Glutamatergic neuron (in vitro differentiated cells): ENCODE measurements around the gene SHBG. TPM values are rescaled to one million over a fixed set of nuclear protein-coding genes. Genes with fewer than 3 reads are reported as not detected.

Source experiments
- DNase-seq: peaks from one replicate; pipeline ENCODE4 v3.0.0; 2022
- H3K27ac Mint-ChIP-seq: one replicate; pipeline ENCODE4 v1.8.0; 2020; ENCODE audit warnings: mild to moderate bottlenecking, mixed read lengths, inconsistent platforms; ENCODE audit not compliant: unreplicated experiment
- H3K27me3 Mint-ChIP-seq: one replicate; pipeline ENCODE4 v1.8.0; 2020; ENCODE audit warnings: mild to moderate bottlenecking, moderate library complexity, mixed read lengths, inconsistent platforms; ENCODE audit not compliant: unreplicated experiment
- H3K36me3 Mint-ChIP-seq: one replicate; pipeline ENCODE4 v1.8.0; 2020; ENCODE audit warnings: mild to moderate bottlenecking, mixed read lengths, inconsistent platforms; ENCODE audit not compliant: unreplicated experiment
- H3K4me1 Mint-ChIP-seq: one replicate; pipeline ENCODE4 v1.8.0; 2020; ENCODE audit warnings: mild to moderate bottlenecking, low read depth, mixed read lengths, inconsistent platforms; ENCODE audit not compliant: unreplicated experiment
- H3K4me3 Mint-ChIP-seq: one replicate; pipeline ENCODE4 v1.8.0; 2020; ENCODE audit warnings: mild to moderate bottlenecking, mixed read lengths, inconsistent platforms; ENCODE audit not compliant: unreplicated experiment
- H3K9me3 Mint-ChIP-seq: one replicate; pipeline ENCODE4 v1.8.0; 2020; ENCODE audit warnings: mild to moderate bottlenecking, moderate library complexity, mixed read lengths, inconsistent platforms; ENCODE audit not compliant: unreplicated experiment
- long read RNA-seq: library from polyadenylated mRNA; unstranded; transcript quantifications from one replicate; pipeline ENCODE4 v2.0.0, GENCODE V29; 2020; ENCODE audit not compliant: unreplicated experiment
- total RNA-seq: library from RNA; stranded (reverse); fragmentation: NEBNext Ultra II Directional; extraction: Animal tissue kit (Norgen Biotek cat#: 25700); gene quantifications from one replicate; pipeline ENCODE4 v1.2.1, GENCODE V29; 2021; ENCODE audit not compliant: unreplicated experiment
- TF ChIP-seq, protein P1 (sequence below): fragments of 200-600 bp; sonication (generic); IDR thresholded peaks from one replicate; pipeline ENCODE4 v1.5.0; 2021; ENCODE audit not compliant: partially characterized antibody, unreplicated experiment

The SHBG gene, protein sequence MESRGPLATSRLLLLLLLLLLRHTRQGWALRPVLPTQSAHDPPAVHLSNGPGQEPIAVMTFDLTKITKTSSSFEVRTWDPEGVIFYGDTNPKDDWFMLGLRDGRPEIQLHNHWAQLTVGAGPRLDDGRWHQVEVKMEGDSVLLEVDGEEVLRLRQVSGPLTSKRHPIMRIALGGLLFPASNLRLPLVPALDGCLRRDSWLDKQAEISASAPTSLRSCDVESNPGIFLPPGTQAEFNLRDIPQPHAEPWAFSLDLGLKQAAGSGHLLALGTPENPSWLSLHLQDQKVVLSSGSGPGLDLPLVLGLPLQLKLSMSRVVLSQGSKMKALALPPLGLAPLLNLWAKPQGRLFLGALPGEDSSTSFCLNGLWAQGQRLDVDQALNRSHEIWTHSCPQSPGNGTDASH
- total RNA-seq = not detected
- long read RNA-seq, partial matches to known transcripts = 1 of 1 reads
- long read RNA-seq, other reads (novel, unspliced or antisense) = 0 of 1 reads

DNA sequence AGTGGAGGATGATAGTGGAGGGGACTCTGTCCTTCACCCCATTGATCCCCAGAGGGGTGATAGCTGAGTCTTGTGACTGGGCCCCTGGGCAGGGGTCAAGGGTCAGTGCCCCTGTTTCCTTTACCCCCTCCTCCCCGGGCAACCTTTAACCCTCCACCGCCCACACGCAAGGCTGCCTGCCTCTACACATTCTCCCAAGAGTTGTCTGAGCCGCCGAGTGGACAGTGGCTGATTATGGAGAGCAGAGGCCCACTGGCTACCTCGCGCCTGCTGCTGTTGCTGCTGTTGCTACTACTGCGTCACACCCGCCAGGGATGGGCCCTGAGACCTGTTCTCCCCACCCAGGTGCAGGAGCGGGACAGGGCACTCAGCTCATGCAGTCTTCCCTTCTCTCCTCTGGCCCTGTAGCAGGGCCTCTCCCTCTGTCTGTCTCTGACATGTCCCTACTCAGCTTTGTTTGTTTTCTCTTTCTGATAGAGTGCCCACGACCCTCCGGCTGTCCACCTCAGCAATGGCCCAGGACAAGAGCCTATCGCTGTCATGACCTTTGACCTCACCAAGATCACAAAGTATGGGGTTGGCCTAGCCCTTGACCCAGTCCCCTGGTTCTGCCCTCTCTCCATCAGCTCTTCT, at the start of gene SHBG:
SHBG (plus strand) TSS at position 197 of the 633 bp plus-strand sequence; CDS start at position 235, 38 bp downstream.
- no peak within 1 kb of the TSS for H3K4me3 Mint-ChIP-seq
- no peaks in the 10 kb centered on the region for H3K27me3 Mint-ChIP-seq
- H3K9me3 Mint-ChIP-seq = peaks cover 4% of the 10 kb centered on the region
- no peak for DNase-seq
- H3K27ac Mint-ChIP-seq = no peak within 1 kb of the TSS
- TF ChIP-seq, protein P1, sequence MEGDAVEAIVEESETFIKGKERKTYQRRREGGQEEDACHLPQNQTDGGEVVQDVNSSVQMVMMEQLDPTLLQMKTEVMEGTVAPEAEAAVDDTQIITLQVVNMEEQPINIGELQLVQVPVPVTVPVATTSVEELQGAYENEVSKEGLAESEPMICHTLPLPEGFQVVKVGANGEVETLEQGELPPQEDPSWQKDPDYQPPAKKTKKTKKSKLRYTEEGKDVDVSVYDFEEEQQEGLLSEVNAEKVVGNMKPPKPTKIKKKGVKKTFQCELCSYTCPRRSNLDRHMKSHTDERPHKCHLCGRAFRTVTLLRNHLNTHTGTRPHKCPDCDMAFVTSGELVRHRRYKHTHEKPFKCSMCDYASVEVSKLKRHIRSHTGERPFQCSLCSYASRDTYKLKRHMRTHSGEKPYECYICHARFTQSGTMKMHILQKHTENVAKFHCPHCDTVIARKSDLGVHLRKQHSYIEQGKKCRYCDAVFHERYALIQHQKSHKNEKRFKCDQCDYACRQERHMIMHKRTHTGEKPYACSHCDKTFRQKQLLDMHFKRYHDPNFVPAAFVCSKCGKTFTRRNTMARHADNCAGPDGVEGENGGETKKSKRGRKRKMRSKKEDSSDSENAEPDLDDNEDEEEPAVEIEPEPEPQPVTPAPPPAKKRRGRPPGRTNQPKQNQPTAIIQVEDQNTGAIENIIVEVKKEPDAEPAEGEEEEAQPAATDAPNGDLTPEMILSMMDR = no peak
- peaks cover 12% of the 10 kb centered on the region for H3K4me1 Mint-ChIP-seq
- no peaks in the 10 kb centered on the region for H3K36me3 Mint-ChIP-seq

DNA sequence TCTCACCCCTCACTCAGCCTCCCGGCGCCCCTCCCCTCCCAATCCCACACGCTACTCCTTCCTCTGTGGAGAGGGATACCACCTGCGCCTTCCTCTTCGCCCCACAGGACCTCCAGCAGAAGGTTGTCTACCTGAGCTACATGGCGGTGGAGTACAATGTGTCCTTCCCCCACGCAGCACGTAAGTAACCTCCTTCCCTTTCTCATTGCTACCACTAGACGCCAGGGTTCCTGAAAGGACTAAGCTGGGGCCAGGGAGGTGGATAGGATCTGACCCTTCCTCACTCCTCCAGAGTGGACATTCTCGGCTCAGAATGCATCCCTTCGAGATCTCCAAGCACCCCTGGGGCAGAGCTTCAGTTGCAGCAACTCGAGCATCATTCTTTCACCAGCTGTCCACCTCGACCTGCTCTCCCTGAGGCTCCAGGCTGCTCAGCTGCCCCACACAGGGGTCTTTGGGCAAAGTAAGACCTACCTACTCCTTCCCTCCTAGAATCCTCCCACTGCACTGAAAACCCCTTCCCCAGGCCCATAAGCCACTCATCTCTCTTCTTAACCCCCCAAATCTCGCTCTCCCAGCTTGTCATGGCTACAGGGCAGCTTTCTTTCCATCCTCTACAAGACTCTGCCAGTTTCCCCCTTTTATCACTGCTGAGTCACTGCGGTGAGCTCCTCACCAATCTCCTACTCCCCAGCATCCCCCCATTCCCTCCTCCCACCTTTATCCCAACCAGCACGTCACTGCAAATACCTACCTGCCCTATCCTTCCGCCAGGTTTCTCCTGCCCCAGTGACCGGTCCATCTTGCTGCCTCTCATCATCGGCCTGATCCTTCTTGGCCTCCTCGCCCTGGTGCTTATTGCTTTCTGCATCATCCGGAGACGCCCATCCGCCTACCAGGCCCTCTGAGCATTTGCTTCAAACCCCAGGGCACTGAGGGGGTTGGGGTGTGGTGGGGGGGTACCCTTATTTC, 49.0 kb upstream of the SHBG start:
- DNase-seq = no peak
- Mint-ChIP-seq H3K4me3 (peak overlapping the region; percentile 66), H3K27me3 (peaks cover 14% of the 10 kb centered on the region), H3K27ac (peak overlapping the region; percentile 65), H3K9me3 (peaks cover 22% of the 10 kb centered on the region), H3K36me3 (peaks cover 4% of the 10 kb centered on the region), H3K4me1 (peaks cover 25% of the 10 kb centered on the region)
- TF ChIP-seq, protein P1 = no peak

DNA sequence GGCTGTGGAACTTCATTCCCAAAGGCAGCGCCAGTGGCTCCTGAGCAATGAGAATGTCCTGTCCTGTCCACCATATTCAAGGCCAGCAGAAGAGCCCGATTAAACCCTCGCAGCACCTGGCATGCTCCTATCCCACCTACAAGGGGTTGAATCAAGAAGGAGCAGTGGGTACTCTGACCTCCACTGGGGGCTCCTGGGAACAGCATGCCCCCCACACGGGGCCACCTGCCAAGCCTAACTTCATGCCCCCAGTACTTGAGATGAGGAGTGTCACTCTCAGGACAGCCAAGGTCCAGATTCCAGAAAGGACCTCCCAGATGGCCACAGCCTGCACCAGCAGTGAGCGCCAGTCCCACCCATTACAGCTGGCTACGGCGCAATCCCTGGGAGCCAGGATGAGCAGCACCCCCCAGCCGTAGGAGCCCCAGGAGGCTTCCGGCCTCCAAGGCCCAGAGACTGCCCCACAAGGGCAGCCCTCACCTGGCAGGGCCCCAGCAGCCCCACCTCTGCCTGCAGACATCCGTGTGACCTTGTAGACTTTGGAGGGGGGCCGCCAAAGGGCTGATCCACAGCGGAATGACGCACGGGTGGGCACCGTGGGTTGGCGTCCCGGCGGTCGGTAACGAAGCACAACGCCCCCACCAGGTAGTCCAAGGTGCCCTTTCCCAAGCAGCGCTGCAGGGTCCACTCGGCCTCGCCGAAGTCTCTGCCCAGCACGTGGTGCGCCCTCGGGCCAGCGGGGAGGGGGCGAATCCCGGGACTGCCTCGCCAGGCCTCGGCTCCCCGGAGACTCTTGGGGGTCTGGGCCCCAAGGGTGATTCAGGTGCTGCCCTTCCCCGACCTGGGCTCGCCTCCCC, 47.3 kb upstream of the SHBG start:
- peaks cover 14% of the 10 kb centered on the region for H3K27me3 Mint-ChIP-seq
- peak overlapping the region; percentile 100 for H3K27ac Mint-ChIP-seq
- H3K4me1 Mint-ChIP-seq = peaks cover 16% of the 10 kb centered on the region
- H3K4me3 Mint-ChIP-seq = peak overlapping the region; percentile 99
- H3K9me3 Mint-ChIP-seq = peaks cover 20% of the 10 kb centered on the region
- TF ChIP-seq, protein P1 = no peak
- no peaks in the 10 kb centered on the region for H3K36me3 Mint-ChIP-seq
- no peak for DNase-seq

DNA sequence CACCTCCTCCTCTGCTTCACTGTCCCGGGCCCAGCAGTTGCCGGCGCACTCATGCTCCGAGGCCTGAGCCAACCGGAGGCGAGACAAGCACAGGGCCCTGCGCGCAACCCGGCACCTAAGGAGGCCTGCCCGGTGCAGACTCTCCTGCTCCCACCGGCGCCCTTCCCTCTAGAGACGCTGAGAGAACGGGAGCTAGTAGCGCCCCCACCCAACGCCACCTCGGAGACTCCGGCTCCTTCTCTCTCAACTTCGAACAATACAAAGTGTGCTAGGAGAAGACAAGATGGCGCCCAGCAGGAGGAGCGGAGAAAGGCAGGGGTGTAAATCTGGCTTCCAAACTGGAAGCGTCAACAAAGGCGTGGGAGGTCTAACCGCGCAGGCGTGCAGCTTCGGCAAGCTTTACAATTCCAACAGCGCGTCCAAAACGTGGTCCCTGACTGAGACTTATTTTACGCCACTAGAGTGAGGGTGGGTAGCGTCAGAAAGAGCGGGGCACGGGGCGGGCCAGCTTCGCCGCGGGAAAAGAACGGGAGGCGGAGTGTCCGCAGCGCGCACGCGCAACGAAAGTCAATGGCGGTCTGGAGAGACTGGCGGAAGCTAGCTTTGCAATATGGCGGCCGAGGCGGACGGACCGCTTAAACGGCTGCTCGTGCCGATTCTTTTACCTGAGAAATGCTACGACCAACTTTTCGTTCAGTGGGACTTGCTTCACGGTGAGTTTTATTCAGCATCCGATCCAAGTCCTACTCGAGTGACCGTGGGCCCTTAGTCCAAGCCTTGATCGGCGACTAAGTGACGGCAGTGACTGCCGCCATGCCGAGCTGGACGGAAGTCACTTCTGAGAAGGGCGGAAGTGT, 46.5 kb upstream of the SHBG start, which contains the start of gene MPDU1:
MPDU1 (plus strand) TSS at position 600 of the 857 bp plus-strand sequence; CDS start at position 611, 11 bp downstream.
- Mint-ChIP-seq H3K4me3 (peak within 1 kb of the TSS; percentile 99), H3K27ac (peak within 1 kb of the TSS; percentile 100), H3K36me3 (no peaks in the 10 kb centered on the region), H3K9me3 (peaks cover 21% of the 10 kb centered on the region), H3K27me3 (peaks cover 14% of the 10 kb centered on the region), H3K4me1 (peaks cover 11% of the 10 kb centered on the region)
- TF ChIP-seq, protein P1 = no peak
- DNase-seq = peak; percentile 96
